Measurements from ENCODE around the gene WIPF1. TPM values are rescaled to one million over a fixed set of nuclear protein-coding genes. Genes with fewer than 3 reads are reported as not detected.

WIPF1 gene
- total RNA-seq, 2 donors from 2014 or later = 368 to 424 TPM

DNA sequence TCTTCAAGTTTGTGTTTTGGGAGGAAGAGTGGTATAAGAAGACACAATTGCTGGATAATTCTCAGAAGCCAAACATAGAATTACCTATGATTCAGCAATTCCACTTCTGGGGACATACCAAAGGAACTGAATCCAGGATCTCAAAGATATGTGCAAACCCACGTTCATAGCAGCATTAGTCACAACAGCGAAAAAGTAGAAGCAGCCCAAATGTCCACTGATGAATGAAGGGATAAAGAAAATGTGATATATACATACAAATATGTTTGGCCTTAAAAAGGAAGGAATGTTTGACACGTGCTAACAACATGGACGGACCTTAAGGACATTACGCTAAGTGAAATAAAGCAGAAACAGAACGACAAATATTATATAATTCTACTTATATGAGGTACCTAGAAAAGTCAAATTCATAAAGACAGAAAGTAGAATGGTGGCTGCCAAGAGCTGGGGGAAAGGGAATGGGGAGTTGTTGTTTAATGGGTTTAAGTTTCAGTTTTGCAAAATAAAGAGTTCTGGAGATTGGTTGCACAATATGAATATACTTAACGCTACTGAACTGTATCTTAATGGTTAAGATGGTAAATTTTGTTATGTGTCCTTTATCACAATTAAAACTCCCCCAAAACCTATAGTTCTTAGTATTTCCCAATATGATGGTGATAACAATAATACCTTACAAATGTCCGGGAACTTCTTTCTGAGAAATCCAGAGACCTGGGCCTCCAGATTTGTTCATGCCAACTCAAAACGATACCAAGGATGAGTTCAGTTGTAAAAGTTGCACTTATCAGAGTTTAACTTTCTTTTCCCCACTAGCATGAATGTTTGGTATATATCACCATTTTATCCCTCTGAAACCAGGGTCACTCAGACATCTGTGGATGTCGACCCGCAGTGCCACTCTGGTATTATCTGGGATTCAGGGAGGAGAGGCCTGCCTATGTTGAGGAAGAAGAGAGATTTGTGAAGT, 33.7 kb upstream of the WIPF1 start:
- no peaks in the 10 kb centered on the region for H3K27me3 Mint-ChIP-seq
- no peaks in the 10 kb centered on the region for H3K9me3 ChIP-seq (ENCODE audit: control insufficient read depth, low read length, poor library complexity, severe bottlenecking)
- peak overlapping the region; percentile 98 for H3K4me3 Mint-ChIP-seq
- DNase-seq (no peak), ATAC-seq (no peak)
- H3K27ac Mint-ChIP-seq = peak overlapping the region; percentile 99
- peaks cover 59% of the 10 kb centered on the region for H3K4me1 Mint-ChIP-seq
- peaks cover 22% of the 10 kb centered on the region for H3K36me3 Mint-ChIP-seq (ENCODE audit: low read depth)

DNA sequence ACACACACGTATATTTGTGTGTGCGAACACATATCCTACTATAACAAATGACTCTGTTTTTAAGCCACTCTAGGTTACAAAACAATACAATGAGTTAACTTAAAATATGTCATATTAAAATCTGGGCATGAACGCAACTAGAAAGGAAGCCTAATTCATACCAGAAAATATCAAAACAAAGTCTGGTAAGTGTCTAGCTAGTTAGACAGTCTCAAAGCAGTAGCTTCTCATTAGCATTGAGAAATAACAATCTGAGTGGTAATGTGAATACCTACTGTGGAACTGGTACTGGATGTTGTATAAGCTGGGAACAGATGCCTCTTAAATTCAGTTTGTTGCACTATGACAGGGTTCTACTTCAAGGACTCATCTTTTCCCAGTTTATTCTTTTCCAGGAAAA, 32.5 kb upstream of the WIPF1 start:
- Mint-ChIP-seq H3K36me3 (ENCODE audit: low read depth) (peaks cover 22% of the 10 kb centered on the region), H3K4me1 (peaks cover 63% of the 10 kb centered on the region), H3K27me3 (no peaks in the 10 kb centered on the region), H3K27ac (peak overlapping the region; percentile 99), H3K4me3 (peak overlapping the region; percentile 98)
- no peak for DNase-seq
- ATAC-seq = no peak
- H3K9me3 ChIP-seq (ENCODE audit: control insufficient read depth, low read length, poor library complexity, severe bottlenecking) = no peaks in the 10 kb centered on the region

- Mint-ChIP-seq H3K27ac (peak overlapping the region; percentile 99), H3K4me3 (peak overlapping the region; percentile 98), H3K36me3 (ENCODE audit: low read depth) (peaks cover 22% of the 10 kb centered on the region), H3K4me1 (peaks cover 59% of the 10 kb centered on the region), H3K27me3 (no peaks in the 10 kb centered on the region)
- H3K9me3 ChIP-seq (ENCODE audit: control insufficient read depth, low read length, poor library complexity, severe bottlenecking) = no peaks in the 10 kb centered on the region
- ATAC-seq (no peak), DNase-seq (no peak)
These were observed 31.9 kb upstream of the WIPF1 start for GRCh38 chr2:174629506-174629905.

DNA sequence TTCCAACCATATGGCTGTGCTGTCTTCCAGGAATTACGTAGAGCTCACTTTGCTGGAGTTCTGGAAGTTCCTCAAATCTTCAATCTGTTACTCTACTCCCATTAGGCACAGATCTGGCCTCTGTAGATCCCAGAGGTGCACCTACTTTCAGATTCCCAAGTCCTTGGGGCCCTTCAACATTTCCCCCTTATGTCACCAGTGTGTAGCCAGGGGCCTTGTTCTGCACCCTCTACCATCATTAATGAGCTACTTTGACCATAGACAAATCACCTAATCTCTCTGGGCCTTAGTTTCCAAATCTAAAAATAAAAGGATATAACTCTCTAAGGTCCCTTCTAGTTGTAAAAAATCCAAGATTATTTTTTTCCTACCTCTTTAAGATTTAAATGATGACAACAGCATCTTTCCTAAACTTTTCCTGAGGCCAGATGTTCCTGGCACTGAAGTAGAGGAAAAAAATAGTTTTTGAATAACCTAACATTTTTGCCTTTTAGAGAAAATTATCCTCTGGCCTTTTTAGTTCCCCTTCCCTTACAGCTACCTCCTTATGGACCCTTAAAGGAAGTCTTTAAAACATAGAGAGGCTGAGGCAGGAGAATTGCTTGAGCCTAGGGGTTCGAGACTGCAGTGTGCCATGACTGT, 31.0 kb upstream of the WIPF1 start:
- DNase-seq (no peak), ATAC-seq (no peak)
- Mint-ChIP-seq H3K4me3 (no peak overlapping the region), H3K4me1 (peaks cover 59% of the 10 kb centered on the region), H3K27ac (peak overlapping the region; percentile 99), H3K36me3 (ENCODE audit: low read depth) (peaks cover 21% of the 10 kb centered on the region), H3K27me3 (no peaks in the 10 kb centered on the region)
- H3K9me3 ChIP-seq (ENCODE audit: control insufficient read depth, low read length, poor library complexity, severe bottlenecking) = no peaks in the 10 kb centered on the region

- Mint-ChIP-seq H3K27ac (peak overlapping the region; percentile 99), H3K36me3 (ENCODE audit: low read depth) (peaks cover 15% of the 10 kb centered on the region), H3K27me3 (no peaks in the 10 kb centered on the region), H3K4me1 (peaks cover 53% of the 10 kb centered on the region), H3K4me3 (no peak overlapping the region)
- no peaks in the 10 kb centered on the region for H3K9me3 ChIP-seq (ENCODE audit: control insufficient read depth, low read length, poor library complexity, severe bottlenecking)
- ATAC-seq = no peak
- DNase-seq = no peak
These were observed 29.6 kb upstream of the WIPF1 start for GRCh38 chr2:174627216-174627615.

DNA sequence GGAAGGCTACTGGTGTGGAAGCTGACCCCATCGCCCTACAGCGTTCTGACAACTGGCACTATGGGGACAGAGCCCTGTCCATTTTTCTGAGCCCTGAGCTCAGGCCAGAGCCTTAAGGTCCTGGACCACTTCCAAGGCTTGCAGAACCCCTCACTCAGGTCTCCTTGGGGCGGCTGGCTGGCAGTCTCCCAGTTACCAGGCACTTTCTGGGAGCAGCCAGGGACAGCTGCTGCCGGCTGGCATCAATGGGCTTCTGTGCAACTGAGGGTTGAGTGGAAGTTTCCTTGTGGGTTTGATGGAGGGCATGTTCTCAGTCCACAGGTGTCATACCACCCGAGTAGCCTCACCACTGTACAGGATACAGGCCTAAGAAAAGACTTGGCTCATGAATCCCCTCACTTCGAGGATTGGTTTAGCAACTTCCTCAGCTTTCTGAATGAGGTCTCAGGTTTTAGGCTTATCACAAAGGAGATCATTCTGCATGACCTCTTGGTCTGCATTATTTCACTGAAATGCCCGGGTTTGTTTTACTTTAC, 27.4 kb upstream of the WIPF1 start:
- H3K4me1 Mint-ChIP-seq = peaks cover 45% of the 10 kb centered on the region
- H3K9me3 ChIP-seq (ENCODE audit: control insufficient read depth, low read length, poor library complexity, severe bottlenecking) = no peaks in the 10 kb centered on the region
- DNase-seq (no peak), ATAC-seq (no peak)
- H3K27ac Mint-ChIP-seq = peak overlapping the region; percentile 34
- no peak overlapping the region for H3K4me3 Mint-ChIP-seq
- no peaks in the 10 kb centered on the region for H3K27me3 Mint-ChIP-seq
- H3K36me3 Mint-ChIP-seq (ENCODE audit: low read depth) = peaks cover 17% of the 10 kb centered on the region

GRCh38 chr2:174623690-174624089, 26.1 kb upstream of the WIPF1 start:
- H3K4me3 Mint-ChIP-seq = no peak overlapping the region
- peaks cover 14% of the 10 kb centered on the region for H3K36me3 Mint-ChIP-seq (ENCODE audit: low read depth)
- DNase-seq (no peak), ATAC-seq (peak; percentile 39)
- peaks cover 41% of the 10 kb centered on the region for H3K4me1 Mint-ChIP-seq
- H3K9me3 ChIP-seq (ENCODE audit: control insufficient read depth, low read length, poor library complexity, severe bottlenecking) = no peaks in the 10 kb centered on the region
- no peaks in the 10 kb centered on the region for H3K27me3 Mint-ChIP-seq
- H3K27ac Mint-ChIP-seq = peak overlapping the region; percentile 34

- ATAC-seq (no peak), DNase-seq (no peak)
- Mint-ChIP-seq H3K4me3 (no peak overlapping the region), H3K4me1 (peaks cover 45% of the 10 kb centered on the region), H3K36me3 (ENCODE audit: low read depth) (peaks cover 10% of the 10 kb centered on the region), H3K27ac (peak overlapping the region; percentile 34), H3K27me3 (no peaks in the 10 kb centered on the region)
- no peaks in the 10 kb centered on the region for H3K9me3 ChIP-seq (ENCODE audit: control insufficient read depth, low read length, poor library complexity, severe bottlenecking)
These were observed 25.6 kb upstream of the WIPF1 start for GRCh38 chr2:174623106-174623637.

GRCh38 chr2:174621323-174621722, 23.7 kb upstream of the WIPF1 start:
- Mint-ChIP-seq H3K36me3 (ENCODE audit: low read depth) (peaks cover 6% of the 10 kb centered on the region), H3K27me3 (no peaks in the 10 kb centered on the region), H3K27ac (peak overlapping the region; percentile 85), H3K4me3 (no peak overlapping the region), H3K4me1 (peaks cover 47% of the 10 kb centered on the region)
- ATAC-seq (no peak), DNase-seq (no peak)
- H3K9me3 ChIP-seq (ENCODE audit: control insufficient read depth, low read length, poor library complexity, severe bottlenecking) = no peaks in the 10 kb centered on the region

DNA sequence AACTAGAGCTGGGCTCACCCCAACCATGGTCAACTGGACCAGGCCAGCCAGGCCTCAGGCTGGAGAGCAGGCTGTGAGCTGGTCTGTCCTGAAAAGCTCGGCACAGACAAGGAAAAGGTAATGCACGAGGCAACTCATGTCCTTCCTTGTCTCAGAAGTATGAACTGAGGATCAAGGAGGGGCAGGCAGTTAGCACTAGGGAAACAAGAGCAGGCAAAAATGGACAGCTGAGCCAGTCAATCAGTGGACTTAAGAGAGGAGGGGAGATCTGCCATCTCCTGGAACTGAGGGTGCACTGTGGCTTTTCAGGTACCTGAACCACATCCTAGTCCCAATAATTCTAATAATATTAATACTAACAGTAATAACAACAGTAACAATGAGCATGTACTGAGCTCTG, 20.6 kb upstream of the WIPF1 start:
- no peak for ATAC-seq

DNA sequence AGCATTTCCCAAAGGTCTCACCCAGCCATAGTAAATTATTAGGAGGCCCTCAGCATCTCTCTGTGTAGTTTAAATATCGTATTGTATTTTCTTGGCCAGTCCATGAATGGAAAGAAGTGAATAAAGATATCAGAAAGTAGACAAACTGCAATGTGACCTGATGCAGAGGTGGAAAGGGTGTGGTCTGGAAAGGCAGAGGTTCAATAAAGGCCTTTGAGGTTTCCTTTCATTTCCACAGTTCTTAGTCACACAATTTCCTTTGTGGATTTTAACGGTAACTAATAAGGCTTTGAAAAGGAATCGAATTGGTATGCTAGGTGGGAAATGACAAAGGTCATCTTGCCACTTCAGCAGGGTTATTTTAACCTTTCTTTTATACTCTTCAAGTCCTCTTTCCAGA, 20.1 kb upstream of the WIPF1 start:
- ATAC-seq = peak; percentile 33
- DNase-seq = no peak
- no peaks in the 10 kb centered on the region for H3K9me3 ChIP-seq (ENCODE audit: control insufficient read depth, low read length, poor library complexity, severe bottlenecking)
- Mint-ChIP-seq H3K4me3 (peak overlapping the region; percentile 76), H3K27ac (peak overlapping the region; percentile 90), H3K4me1 (peaks cover 57% of the 10 kb centered on the region), H3K36me3 (ENCODE audit: low read depth) (peaks cover 6% of the 10 kb centered on the region), H3K27me3 (no peaks in the 10 kb centered on the region)

More for the DNA sequence above, 20.6 kb upstream of the WIPF1 start:
- DNase-seq = no peak
- H3K27me3 Mint-ChIP-seq = no peaks in the 10 kb centered on the region
- H3K4me3 Mint-ChIP-seq = peak overlapping the region; percentile 76
- H3K36me3 Mint-ChIP-seq (ENCODE audit: low read depth) = peaks cover 6% of the 10 kb centered on the region
- peak overlapping the region; percentile 90 for H3K27ac Mint-ChIP-seq
- H3K9me3 ChIP-seq (ENCODE audit: control insufficient read depth, low read length, poor library complexity, severe bottlenecking) = no peaks in the 10 kb centered on the region
- H3K4me1 Mint-ChIP-seq = peaks cover 57% of the 10 kb centered on the region

DNA sequence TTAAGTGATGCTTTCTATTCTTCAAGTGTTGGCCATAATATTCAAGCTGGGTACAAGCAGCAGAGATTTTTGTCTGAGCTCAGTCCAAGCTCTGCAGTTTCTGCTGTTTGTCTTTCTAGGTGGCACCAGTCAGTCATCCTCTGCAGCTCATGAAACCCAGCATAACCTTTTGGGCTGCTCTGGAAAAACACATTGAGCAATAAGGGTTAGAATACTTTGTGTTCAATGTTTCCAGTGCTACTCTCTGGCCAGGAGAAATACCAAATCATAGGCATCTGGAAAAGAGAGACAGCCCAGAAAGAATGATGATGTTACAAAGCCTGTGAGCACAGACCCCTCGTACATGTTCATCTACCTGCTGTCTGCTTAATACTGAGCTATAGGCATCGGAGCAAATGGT, 19.5 kb upstream of the WIPF1 start:
- ATAC-seq = no peak
- Mint-ChIP-seq H3K27me3 (no peaks in the 10 kb centered on the region), H3K27ac (peak overlapping the region; percentile 90), H3K36me3 (ENCODE audit: low read depth) (peaks cover 6% of the 10 kb centered on the region), H3K4me1 (peaks cover 59% of the 10 kb centered on the region), H3K4me3 (peak overlapping the region; percentile 76)
- H3K9me3 ChIP-seq (ENCODE audit: control insufficient read depth, low read length, poor library complexity, severe bottlenecking) = no peaks in the 10 kb centered on the region
- DNase-seq = no peak

DNA sequence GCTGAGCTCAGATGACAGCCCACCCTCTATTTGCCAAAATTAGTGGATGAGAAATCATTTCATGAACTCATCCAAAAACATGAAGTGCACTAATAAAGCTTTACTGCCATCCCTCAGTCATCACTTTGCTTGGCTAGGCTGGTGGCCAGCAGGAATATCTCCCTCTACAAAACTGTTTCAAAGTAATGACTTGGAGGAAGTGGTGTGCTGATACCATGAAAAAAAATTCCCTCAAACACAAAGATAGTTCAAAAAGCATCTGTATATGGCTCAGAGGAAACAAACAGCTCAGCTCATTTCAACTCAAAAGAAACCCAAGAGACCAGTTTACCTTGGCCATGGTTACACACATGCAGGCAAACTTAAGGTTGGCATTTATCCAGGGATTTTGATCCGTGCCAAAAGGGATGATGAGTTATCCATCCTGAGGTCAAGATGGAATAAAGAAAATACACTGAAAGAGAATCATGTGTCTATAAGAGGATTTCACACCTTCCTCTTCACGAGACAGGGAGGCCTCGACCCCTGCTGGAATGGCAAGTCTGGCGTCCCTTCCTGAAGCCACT, 18.4 kb upstream of the WIPF1 start:
- DNase-seq (no peak), ATAC-seq (peak; percentile 80)
- Mint-ChIP-seq H3K36me3 (ENCODE audit: low read depth) (peaks cover 4% of the 10 kb centered on the region), H3K27ac (peak overlapping the region; percentile 90), H3K27me3 (no peaks in the 10 kb centered on the region), H3K4me1 (peaks cover 60% of the 10 kb centered on the region), H3K4me3 (peak overlapping the region; percentile 43)
- no peaks in the 10 kb centered on the region for H3K9me3 ChIP-seq (ENCODE audit: control insufficient read depth, low read length, poor library complexity, severe bottlenecking)

All from T-helper 17 cell (primary cell).